Measurements from ENCODE around the gene B9D2.
A peak's percentile ranks its signal among the peaks of the same experiment; 100 is the strongest.
"Not testable (repeated sequence)": the region's sequence is repeated elsewhere in the genome, so short reads cannot be mapped to it uniquely, and the experiment has no call there.

Gene B9D2

DNA sequence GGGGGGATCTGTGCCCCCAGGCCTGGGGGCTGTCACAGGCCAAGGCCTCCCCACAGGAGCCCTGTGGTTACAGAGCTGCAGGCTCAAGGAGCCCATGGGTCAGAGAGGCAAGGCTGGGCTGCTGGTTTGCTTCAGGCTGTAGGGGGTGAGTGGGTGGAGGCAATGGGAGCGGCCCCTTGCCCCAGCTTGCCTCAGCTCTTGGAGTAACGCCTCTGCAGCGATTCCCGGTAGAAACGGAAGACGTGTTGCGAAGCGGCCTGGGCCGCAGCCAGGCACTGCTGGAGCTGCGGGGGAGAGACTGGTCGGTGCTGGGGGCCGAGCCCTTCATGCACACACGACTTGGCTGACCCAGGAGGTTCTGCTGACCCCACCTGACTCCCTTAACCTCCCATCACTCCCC lies 22.5 kb upstream of the B9D2 start:
- DNase-seq = no peak

DNA sequence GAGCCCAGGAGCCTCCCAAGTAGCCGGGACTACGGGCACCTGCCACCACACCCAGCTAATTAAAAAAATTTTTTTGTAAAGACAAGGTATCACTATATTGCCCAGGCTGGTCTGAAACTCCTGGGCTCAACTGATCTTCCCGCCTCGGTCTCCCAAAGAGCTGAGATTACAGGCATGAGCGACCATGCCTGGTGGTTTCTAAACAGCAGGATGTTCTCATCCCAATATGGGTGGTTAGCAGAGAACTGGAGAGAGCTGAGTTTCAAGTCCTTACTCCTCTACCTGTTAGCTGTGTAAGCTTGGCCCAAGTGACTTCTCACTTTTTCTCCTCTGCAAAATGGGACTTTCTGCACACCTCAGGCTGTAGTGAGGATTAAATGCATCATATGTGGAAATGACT lies 20.4 kb upstream of the B9D2 start:
- no peak for DNase-seq

GRCh38 chr19:41381536-41381935 lies 17.6 kb upstream of the B9D2 start:
- DNase-seq = not testable (repeated sequence)

DNA sequence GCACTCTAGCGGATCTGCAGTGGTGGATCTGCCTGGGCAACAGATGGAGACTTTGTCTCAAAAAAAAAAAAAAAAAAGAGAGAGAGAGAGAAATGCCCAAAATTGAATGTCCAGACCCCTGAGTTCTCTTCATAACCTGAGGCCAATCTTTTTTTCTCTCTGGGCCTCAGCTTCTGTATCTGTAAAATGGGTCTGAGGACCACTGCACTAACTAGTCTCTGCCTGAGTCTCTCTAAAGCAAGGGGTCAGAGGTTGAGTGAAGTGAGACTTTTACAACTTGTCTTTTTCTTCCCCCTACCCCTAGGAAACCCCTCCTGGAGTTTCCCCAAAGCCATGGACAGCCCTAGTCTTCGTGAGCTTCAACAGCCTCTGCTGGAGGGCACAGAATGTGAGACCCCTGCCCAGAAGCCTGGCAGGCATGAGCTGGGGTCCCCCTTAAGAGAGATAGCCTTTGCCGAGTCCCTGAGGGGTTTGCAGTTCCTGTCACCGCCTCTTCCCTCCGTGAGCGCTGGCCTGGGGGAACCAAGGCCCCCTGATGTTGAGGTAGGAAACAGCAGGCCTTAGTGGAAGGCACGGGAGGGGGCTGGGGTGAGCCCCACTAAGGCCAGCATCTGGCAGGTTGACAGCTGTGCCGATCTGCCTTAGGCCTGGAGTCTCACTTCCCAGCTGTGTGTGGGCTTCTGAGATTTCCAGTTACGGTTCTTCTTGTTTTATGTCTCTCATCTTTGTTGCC lies 14.2 kb upstream of the B9D2 start:
- DNase-seq = no peak

DNA sequence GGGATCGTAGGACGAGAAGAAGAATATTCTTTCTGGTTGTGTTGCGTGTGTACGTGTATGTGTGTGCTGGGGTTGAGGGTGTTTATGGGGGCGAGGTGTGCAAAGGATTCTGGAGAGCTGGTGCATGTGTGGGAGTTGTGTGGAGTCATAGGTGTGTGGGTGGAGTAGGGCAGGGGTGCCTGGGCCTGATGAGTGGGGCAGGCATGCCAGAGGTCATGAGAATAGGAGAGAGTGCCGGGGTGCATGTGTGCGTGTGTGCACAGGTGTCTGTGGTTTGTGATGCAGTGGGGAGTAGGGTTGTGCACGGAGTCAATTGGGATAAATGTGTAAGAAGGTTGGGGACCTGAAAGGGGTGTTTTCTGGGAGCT lies 13.0 kb upstream of the B9D2 start:
- DNase-seq = no peak

DNA sequence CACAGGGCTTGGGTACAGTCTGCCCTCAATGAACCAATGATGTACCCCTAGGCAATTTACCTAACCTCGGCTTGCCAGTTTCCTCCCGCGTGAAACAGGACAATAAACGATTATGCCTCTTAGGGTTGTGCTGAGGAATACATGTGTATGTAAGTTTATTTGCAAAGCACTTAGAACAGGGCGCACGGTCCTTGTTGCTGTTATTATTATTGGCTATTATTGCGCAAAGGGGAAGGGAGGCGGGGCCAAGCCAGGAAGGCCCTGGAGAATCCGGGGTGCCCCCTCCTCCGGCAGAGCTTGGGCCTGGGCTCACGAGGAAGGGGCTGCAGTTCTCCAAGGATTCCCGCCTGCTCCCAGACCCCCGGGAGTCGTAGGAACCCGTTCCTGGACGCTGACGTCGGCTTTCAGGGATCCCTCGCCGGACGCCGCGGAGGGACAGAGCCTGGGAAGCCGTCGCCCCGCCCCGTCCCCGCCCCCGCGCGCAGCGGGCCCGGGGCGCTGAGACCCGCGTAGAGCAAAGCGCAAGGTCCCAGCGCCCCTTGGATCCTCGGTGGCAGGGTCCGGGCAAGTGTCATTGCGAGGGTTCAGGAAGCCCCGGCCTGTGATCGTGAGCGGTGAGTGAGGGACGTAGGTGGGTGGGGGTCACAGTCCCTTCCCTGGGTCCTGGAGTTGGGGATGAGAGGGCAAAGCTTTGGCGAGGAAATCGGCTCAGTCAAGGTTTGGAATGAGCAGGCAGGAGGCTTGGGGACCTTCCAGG lies 12.5 kb upstream of the B9D2 start, which contains the start of gene TMEM91:
TMEM91 (plus strand) TSS at position 293 of the 757 bp plus-strand sequence. CDS start 1,777 bp downstream, outside the sequence.
- no peak for DNase-seq

GRCh38 chr19:41373993-41374392 lies 10.0 kb upstream of the B9D2 start:
- DNase-seq = peak; percentile 78

GRCh38 chr19:41372501-41372900 lies 8.6 kb upstream of the B9D2 start:
- DNase-seq = no peak

GRCh38 chr19:41371541-41371940 lies 7.6 kb upstream of the B9D2 start:
- no peak for DNase-seq

- DNase-seq = not testable (repeated sequence)
Observed at GRCh38 chr19:41371119-41371518, 7.2 kb upstream of the B9D2 start.

DNA sequence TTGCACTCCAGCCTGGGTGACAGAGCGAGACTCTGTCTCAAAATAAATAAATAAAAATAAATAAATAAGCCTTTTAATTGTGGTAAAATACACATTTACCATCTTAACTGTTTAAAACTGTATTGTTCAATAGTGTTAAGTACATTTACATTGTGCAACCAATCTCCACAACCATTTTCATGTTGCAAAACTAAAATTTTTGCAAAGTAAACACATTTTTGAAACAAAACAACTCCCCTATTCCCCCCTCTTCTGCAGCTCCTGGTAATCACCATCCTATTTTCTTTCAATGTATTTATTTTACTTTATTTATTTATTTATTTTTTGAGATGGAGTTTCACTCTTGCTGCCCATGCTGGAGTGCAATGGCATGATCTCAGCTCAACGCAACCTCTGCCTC lies 5.8 kb upstream of the B9D2 start:
- DNase-seq = no peak

DNA sequence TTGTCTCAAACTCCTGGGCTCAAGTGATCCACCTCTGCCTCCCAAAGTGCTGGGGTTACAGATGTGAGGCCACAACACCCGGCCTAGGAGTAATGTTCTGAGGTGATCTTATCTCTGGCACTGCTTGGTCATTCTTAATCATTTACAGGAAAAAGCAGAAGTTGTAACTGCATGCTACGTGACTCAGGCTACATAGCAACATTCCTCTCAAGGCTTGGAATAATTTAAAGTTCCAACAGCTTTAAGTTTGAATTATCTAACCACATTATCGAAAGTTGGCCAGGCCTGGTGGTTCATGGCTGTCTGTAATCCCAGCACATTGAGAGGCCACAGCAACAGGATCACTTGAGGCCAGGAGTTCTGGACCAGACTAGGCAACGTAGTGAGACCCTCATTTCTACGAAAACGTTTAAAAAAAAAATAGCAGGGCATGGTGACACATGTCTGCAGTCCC lies 3.9 kb upstream of the B9D2 start:
- DNase-seq = no peak

GRCh38 chr19:41366089-41366488 lies 2.1 kb upstream of the B9D2 start:
- no peak for DNase-seq

DNA sequence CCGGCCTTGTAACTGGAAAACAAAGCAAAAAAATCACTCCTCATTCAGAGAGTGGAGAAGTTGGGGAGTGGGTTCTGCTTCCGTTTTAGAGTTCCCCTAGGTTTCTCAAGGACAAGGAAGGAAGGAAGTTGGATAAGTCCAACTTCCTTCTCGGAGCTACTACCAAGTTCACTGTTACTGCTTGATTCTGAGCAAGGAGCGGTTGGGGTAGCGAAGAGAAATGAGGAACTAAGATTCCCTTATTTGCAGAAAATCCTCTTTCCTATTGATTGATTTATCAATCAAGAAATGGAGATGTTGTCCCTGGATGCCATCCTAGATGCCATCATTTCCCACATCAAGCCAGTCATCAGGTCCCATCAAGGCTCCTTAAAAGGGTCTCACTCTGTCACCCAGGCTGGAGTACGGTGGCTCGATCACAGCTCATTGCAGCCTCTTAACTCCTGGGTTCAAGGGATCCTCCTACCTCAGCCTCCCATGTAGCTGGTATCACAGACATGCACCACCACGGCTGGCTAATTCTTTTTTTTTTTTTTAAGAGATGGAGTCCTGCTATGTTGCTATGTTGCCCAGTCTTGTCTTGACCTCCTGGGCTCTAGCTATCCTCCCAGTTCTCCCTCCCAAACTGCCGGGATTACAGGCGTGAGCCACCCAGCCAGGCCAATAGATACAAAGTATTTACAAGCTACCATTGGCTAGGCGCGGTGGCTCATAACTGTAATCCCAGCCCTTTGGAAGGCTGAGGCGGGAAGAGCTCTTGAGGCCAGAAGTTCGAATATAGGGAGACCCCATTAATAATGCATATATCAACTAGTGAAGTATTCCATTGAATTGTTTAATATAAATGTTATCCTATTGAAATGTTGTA lies 809 bp upstream of the B9D2 start:
- DNase-seq = no peak

- DNase-seq = no peak
Observed at GRCh38 chr19:41363371-41363752, 587 bp downstream of the B9D2 start.

GRCh38 chr19:41362143-41362847 lies 1.7 kb downstream of the B9D2 start:
- DNase-seq = no peak

GRCh38 chr19:41359741-41360140 lies 4.2 kb downstream of the B9D2 start:
- DNase-seq = no peak

- DNase-seq = no peak
Observed at GRCh38 chr19:41357746-41358145, 6.2 kb downstream of the B9D2 start.

DNA sequence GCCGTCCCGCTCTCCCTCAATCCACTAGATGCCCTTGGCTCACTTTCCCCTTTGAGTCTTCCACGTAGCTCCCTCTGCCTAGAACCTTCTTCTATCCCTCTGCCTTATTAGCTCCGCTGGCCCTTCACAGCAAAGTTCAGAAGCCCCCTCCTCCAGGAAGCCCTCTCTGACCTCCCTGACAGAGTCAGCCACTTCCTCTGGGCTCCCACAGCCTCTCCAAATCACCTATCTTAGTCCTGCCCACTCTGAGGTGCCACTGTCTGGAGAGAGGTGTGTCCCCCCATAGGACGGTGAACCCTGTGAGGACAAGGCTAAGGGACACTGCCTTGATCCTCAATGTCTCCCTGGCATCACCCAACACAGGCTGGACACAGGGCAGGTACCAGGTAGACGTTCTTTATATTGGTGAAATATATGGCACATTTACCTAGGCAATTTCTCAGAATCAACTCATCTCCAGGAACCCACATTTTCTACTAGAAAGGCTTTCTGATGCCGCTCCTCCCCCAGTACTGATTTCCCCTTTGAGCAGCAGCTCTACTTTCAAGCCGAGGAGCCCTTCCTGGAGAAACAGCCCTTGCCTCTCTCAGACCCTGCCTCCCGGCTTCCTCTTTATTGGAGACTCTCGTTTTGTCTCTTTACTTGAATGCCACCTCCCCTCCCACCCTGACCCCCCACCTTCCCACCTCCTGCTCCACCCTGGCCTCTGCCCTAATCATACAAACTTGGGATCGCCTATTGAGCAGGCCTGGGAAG lies 6.8 kb downstream of the B9D2 start:
- no peak for DNase-seq

DNA sequence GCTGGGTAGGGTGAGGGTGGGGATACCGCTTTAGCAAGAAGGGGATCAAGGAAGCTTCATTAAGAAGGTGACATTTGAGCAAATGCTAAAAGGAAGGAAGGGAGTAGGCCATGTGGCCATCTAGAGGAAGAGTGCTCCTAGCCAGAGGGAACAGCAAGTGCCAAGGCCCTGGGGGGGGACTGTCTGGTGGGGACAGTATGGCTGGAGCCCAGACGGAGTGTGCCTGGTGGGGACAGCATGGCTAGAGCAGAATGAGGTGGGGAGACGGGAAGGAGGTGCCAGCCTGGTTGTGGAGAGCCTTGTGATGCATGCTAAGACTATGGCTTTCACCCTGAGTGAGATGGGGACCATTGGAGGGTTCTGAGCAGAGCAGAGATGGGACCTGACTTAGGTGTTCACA lies 8.1 kb downstream of the B9D2 start:
- no peak for DNase-seq

- no peak for DNase-seq
Observed at GRCh38 chr19:41355035-41355434, 8.9 kb downstream of the B9D2 start.

- DNase-seq = no peak
Observed at GRCh38 chr19:41354343-41354953, 9.5 kb downstream of the B9D2 start.

Data from NCI-H2107 (cell line).